Neural cell (in vitro differentiated cells): ENCODE data around the gene OR11G2. TPM values are rescaled to one million over a fixed set of nuclear protein-coding genes. Genes with fewer than 3 reads are reported as not detected.

Experiments
- H2AFZ ChIP-seq: fragments of 200-600, 300-800 bp; sonication (generic), shearing (Covaris generic); 2 replicates; pipeline ENCODE4 v1.6.0; 2014; ENCODE audit warnings: low read depth, mild to moderate bottlenecking, antibody characterized with exemption, low read length, moderate library complexity
- H3F3A ChIP-seq: fragments of 200-600 bp; shearing (Covaris generic); 2 replicates; pipeline ENCODE4 v1.6.1; 2016; ENCODE audit warnings: mild to moderate bottlenecking, moderate library complexity, mixed read lengths, antibody characterized with exemption, low read length; ENCODE audit not compliant: insufficient read depth, poor library complexity, severe bottlenecking
- H3K27ac ChIP-seq: fragments of 200-600, 300-800 bp; sonication (generic), shearing (Covaris generic); 2 replicates; pipeline ENCODE4 v1.5.1; 2014; ENCODE audit warnings: mild to moderate bottlenecking, low read length, moderate library complexity
- H3K27me3 ChIP-seq: fragments of 300-800, 200-600 bp; sonication (generic), shearing (Covaris generic); 2 replicates; pipeline ENCODE4 v1.6.0; 2014; ENCODE audit warnings: mild to moderate bottlenecking, low read depth, low read length, moderate library complexity; ENCODE audit not compliant: insufficient read depth
- H3K36me3 ChIP-seq: fragments of 300-800, 200-600 bp; sonication (generic), shearing (Covaris generic); 2 replicates; pipeline ENCODE4 v1.5.1; 2014; ENCODE audit warnings: mild to moderate bottlenecking, antibody characterized with exemption, low read length, moderate library complexity; ENCODE audit not compliant: insufficient read depth
- H3K4me2 ChIP-seq: fragments of 300-800, 200-600 bp; sonication (generic), shearing (Covaris generic); 2 replicates; pipeline ENCODE4 v1.6.0; 2014; ENCODE audit warnings: mild to moderate bottlenecking, low read length
- H3K4me3 ChIP-seq: fragments of 300-800, 200-600 bp; sonication (generic), shearing (Covaris generic); 2 replicates; pipeline ENCODE4 v1.5.1; 2014; ENCODE audit warnings: mild to moderate bottlenecking, low read length, moderate library complexity
- H3K79me2 ChIP-seq: fragments of 200-600 bp; shearing (Covaris generic); replicated peaks from 2 replicates; pipeline ENCODE4 v1.6.0; 2014; ENCODE audit warnings: mild to moderate bottlenecking, low read length, moderate library complexity; ENCODE audit not compliant: insufficient read depth
- H3K9ac ChIP-seq: fragments of 300-800, 200-600 bp; sonication (generic), shearing (Covaris generic); 2 replicates; pipeline ENCODE4 v1.6.1; 2016; ENCODE audit warnings: mild to moderate bottlenecking, low read length, mixed read lengths
- H3K9me2 ChIP-seq: fragments of 200-600 bp; shearing (Covaris generic); 2 replicates; pipeline ENCODE4 v1.6.1; 2016; ENCODE audit warnings: mild to moderate bottlenecking, low read length, mixed read lengths; ENCODE audit not compliant: insufficient read depth
- H3K9me3 ChIP-seq: fragments of 200-600, 300-800 bp; sonication (generic), shearing (Covaris generic); 2 replicates; pipeline ENCODE4 v1.6.1; 2016; ENCODE audit warnings: mild to moderate bottlenecking, mixed run types, low read length, moderate library complexity, mixed read lengths
- H4K20me1 ChIP-seq: fragments of 200-600 bp; shearing (Covaris generic); 2 replicates; pipeline ENCODE4 v1.6.1; 2016; ENCODE audit warnings: mild to moderate bottlenecking, mixed run types; ENCODE audit not compliant: insufficient read depth
- EP300 ChIP-seq: fragments of 450-650 bp; conservative IDR thresholded peaks from 2 replicates; pipeline ENCODE4 v1.6.1; 2014; ENCODE audit warnings: antibody characterized with exemption, mild to moderate bottlenecking, moderate library complexity; ENCODE audit not compliant: poor library complexity, severe bottlenecking
- EZH2 ChIP-seq: fragments of 200-600, 300-800 bp; shearing (Covaris generic), sonication (generic); IDR thresholded peaks from 2 replicates; pipeline ENCODE4 v1.6.1; 2014; ENCODE audit warnings: antibody characterized with exemption, low read length, borderline replicate concordance, mild to moderate bottlenecking; ENCODE audit not compliant: insufficient read depth, poor library complexity, severe bottlenecking
- MXI1 ChIP-seq: fragments of 450-650 bp; conservative IDR thresholded peaks from 2 replicates; pipeline ENCODE4 v1.6.1; 2014; ENCODE audit warnings: antibody characterized with exemption, mild to moderate bottlenecking; ENCODE audit not compliant: poor library complexity, severe bottlenecking
- POLR2AphosphoS5 ChIP-seq: IDR thresholded peaks from 2 replicates; pipeline ENCODE4 v1.6.1; 2012
- RAD21 ChIP-seq: fragments of 450-650 bp; conservative IDR thresholded peaks from 2 replicates; pipeline ENCODE4 v1.6.1; 2014; ENCODE audit warnings: antibody characterized with exemption, mild to moderate bottlenecking, moderate library complexity
- SMC3 ChIP-seq: fragments of 450-650 bp; conservative IDR thresholded peaks from 2 replicates; pipeline ENCODE4 v1.6.1; 2014; ENCODE audit warnings: antibody characterized with exemption, mild to moderate bottlenecking, moderate library complexity; ENCODE audit not compliant: poor library complexity
- TAF1 ChIP-seq: IDR thresholded peaks from 2 replicates; pipeline ENCODE4 v1.6.1; 2012; ENCODE audit warnings: low read depth
- polyA plus RNA-seq: library from polyadenylated mRNA; depleted of rRNA; stranded (reverse); fragments of >200 nt; gene quantifications from 2 replicates; pipeline ENCODE4 v1.2.3, GENCODE V29; 2014
- TF ChIP-seq, protein P1 (sequence below): fragments of 450-650 bp; IDR thresholded peaks from 2 replicates; pipeline ENCODE4 v1.5.1; 2014; ENCODE audit warnings: antibody characterized with exemption, mild to moderate bottlenecking, moderate library complexity; ENCODE audit not compliant: poor library complexity, severe bottlenecking
- TF ChIP-seq, protein P2 (sequence below): IDR thresholded peaks from 2 replicates; pipeline ENCODE4 v1.6.1; 2012; ENCODE audit warnings: borderline replicate concordance

OR11G2 gene
- polyA plus RNA-seq, 1 donor from 2014 or later: not detected

DNA sequence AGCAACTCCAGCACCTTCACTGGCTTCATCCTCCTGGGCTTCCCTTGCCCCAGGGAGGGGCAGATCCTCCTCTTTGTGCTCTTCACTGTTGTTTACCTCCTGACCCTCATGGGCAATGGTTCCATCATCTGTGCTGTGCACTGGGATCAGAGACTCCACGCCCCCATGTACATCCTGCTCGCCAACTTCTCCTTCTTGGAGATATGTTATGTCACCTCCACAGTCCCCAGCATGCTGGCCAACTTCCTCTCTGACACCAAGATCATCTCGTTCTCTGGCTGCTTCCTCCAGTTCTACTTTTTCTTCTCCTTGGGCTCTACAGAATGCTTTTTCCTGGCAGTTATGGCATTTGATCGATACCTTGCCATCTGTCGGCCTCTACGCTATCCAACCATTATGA is 6.8 kb downstream of the OR11G2 start:
- no peak overlapping the region for H2AFZ ChIP-seq
- H3F3A ChIP-seq: no peaks in the 10 kb centered on the region
- H3K9me2 ChIP-seq: no peaks in the 10 kb centered on the region
- H3K4me2 ChIP-seq: no peak overlapping the region
- no peaks in the 10 kb centered on the region for H4K20me1 ChIP-seq
- H3K36me3 ChIP-seq: no peaks in the 10 kb centered on the region
- no peaks in the 10 kb centered on the region for H3K79me2 ChIP-seq
- no peaks in the 10 kb centered on the region for H3K9me3 ChIP-seq
- H3K27ac ChIP-seq: no peak overlapping the region
- TF ChIP-seq MXI1: no peak
- TF ChIP-seq TAF1: no peak
- TF ChIP-seq EZH2: no peak
- TF ChIP-seq EP300: no peak
- TF ChIP-seq, protein P1, sequence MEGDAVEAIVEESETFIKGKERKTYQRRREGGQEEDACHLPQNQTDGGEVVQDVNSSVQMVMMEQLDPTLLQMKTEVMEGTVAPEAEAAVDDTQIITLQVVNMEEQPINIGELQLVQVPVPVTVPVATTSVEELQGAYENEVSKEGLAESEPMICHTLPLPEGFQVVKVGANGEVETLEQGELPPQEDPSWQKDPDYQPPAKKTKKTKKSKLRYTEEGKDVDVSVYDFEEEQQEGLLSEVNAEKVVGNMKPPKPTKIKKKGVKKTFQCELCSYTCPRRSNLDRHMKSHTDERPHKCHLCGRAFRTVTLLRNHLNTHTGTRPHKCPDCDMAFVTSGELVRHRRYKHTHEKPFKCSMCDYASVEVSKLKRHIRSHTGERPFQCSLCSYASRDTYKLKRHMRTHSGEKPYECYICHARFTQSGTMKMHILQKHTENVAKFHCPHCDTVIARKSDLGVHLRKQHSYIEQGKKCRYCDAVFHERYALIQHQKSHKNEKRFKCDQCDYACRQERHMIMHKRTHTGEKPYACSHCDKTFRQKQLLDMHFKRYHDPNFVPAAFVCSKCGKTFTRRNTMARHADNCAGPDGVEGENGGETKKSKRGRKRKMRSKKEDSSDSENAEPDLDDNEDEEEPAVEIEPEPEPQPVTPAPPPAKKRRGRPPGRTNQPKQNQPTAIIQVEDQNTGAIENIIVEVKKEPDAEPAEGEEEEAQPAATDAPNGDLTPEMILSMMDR: no peak
- TF ChIP-seq SMC3: no peak
- no peak for TF ChIP-seq RAD21
- TF ChIP-seq POLR2AphosphoS5: no peak
- TF ChIP-seq, protein P2, sequence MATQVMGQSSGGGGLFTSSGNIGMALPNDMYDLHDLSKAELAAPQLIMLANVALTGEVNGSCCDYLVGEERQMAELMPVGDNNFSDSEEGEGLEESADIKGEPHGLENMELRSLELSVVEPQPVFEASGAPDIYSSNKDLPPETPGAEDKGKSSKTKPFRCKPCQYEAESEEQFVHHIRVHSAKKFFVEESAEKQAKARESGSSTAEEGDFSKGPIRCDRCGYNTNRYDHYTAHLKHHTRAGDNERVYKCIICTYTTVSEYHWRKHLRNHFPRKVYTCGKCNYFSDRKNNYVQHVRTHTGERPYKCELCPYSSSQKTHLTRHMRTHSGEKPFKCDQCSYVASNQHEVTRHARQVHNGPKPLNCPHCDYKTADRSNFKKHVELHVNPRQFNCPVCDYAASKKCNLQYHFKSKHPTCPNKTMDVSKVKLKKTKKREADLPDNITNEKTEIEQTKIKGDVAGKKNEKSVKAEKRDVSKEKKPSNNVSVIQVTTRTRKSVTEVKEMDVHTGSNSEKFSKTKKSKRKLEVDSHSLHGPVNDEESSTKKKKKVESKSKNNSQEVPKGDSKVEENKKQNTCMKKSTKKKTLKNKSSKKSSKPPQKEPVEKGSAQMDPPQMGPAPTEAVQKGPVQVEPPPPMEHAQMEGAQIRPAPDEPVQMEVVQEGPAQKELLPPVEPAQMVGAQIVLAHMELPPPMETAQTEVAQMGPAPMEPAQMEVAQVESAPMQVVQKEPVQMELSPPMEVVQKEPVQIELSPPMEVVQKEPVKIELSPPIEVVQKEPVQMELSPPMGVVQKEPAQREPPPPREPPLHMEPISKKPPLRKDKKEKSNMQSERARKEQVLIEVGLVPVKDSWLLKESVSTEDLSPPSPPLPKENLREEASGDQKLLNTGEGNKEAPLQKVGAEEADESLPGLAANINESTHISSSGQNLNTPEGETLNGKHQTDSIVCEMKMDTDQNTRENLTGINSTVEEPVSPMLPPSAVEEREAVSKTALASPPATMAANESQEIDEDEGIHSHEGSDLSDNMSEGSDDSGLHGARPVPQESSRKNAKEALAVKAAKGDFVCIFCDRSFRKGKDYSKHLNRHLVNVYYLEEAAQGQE: no peak
- no peak overlapping the region for H3K9ac ChIP-seq
- no peaks in the 10 kb centered on the region for H3K27me3 ChIP-seq
- H3K4me3 ChIP-seq: no peak overlapping the region

DNA sequence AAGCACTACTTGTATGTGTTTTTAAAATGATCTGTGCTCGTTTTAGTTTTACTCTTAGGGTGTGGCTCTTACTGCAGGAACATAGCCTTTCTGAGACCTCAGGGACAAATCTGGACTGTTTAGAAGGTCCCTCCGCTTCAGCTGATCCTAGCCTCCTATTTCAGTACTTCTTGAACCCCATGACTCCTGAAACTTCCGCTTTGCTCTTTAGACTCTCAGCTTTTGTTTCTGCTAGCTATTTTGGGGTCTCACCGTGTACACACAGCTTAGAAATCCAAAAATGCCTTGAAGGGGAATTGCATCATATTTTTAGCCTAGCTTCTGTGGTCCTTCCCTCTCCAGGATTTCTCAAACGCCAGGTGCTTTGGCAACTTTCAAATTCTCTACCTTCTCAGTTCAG is 8.3 kb downstream of the OR11G2 start:
- Histone ChIP-seq H3K9ac (no peak overlapping the region), H3K9me2 (no peaks in the 10 kb centered on the region), H3K9me3 (no peaks in the 10 kb centered on the region), H3K4me2 (no peak overlapping the region), H4K20me1 (no peaks in the 10 kb centered on the region), H3K27me3 (no peaks in the 10 kb centered on the region), H3F3A (no peaks in the 10 kb centered on the region), H2AFZ (no peak overlapping the region), H3K36me3 (no peaks in the 10 kb centered on the region), H3K27ac (no peak overlapping the region), H3K4me3 (no peak overlapping the region), H3K79me2 (no peaks in the 10 kb centered on the region)
- no peak for TF ChIP-seq EZH2
- TF ChIP-seq TAF1: no peak
- TF ChIP-seq, protein P2: no peak
- no peak for TF ChIP-seq MXI1
- TF ChIP-seq POLR2AphosphoS5: no peak
- TF ChIP-seq, protein P1: no peak
- no peak for TF ChIP-seq SMC3
